Measurements from ENCODE around the gene STAT2.

- TF ChIP-seq, protein P1, sequence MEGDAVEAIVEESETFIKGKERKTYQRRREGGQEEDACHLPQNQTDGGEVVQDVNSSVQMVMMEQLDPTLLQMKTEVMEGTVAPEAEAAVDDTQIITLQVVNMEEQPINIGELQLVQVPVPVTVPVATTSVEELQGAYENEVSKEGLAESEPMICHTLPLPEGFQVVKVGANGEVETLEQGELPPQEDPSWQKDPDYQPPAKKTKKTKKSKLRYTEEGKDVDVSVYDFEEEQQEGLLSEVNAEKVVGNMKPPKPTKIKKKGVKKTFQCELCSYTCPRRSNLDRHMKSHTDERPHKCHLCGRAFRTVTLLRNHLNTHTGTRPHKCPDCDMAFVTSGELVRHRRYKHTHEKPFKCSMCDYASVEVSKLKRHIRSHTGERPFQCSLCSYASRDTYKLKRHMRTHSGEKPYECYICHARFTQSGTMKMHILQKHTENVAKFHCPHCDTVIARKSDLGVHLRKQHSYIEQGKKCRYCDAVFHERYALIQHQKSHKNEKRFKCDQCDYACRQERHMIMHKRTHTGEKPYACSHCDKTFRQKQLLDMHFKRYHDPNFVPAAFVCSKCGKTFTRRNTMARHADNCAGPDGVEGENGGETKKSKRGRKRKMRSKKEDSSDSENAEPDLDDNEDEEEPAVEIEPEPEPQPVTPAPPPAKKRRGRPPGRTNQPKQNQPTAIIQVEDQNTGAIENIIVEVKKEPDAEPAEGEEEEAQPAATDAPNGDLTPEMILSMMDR (IDR thresholded peaks at IDR 0.05) = no peak
- no peak for TF ChIP-seq EP300 (IDR thresholded peaks at IDR 0.05)
- TF ChIP-seq POLR2AphosphoS5 (IDR thresholded peaks at IDR 0.05) = no peak
Measured at GRCh38 chr12:56351325-56351724, 8.6 kb downstream of the STAT2 start.

Data from suprapubic skin (tissue), 4 donors.